ENCODE results near the gene VPS37B.

DNA sequence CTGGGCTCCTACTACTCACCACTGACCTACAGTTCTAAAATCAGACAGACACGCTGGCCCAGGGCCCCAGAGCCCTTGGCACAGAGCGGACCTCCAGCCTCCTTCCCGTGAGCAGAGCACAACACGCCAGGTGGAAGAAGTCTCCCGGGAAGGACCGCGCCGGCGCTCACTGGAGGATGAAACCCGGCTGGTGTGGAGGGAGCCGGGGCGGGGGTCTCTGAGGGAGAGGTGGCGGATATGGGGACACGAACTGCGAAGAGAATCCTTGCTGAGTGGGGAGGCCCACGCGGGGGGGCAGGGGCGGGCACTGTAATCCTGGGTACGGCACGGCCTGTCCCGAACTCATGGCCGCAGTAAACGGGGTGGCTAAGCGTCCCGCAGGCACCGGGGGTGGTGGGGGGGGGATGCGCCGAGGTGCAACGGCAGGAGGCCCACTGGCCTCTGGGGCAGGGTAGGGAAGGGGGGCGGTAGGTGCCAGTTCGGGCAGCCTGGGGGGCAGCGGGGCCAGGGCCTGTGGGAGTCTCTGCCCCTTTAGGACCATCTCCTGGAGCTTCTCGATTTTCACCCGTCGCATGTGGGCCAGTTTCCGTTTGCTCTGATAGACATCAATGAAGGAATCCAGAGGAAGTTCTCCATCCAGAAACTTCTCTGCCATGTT, 28.8 kb downstream of the VPS37B start:
- TF ChIP-seq, protein P1, sequence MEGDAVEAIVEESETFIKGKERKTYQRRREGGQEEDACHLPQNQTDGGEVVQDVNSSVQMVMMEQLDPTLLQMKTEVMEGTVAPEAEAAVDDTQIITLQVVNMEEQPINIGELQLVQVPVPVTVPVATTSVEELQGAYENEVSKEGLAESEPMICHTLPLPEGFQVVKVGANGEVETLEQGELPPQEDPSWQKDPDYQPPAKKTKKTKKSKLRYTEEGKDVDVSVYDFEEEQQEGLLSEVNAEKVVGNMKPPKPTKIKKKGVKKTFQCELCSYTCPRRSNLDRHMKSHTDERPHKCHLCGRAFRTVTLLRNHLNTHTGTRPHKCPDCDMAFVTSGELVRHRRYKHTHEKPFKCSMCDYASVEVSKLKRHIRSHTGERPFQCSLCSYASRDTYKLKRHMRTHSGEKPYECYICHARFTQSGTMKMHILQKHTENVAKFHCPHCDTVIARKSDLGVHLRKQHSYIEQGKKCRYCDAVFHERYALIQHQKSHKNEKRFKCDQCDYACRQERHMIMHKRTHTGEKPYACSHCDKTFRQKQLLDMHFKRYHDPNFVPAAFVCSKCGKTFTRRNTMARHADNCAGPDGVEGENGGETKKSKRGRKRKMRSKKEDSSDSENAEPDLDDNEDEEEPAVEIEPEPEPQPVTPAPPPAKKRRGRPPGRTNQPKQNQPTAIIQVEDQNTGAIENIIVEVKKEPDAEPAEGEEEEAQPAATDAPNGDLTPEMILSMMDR (conservative IDR thresholded peaks at IDR 0.05 in 1 of 2, IDR thresholded peaks at IDR 0.05 in 1 of 2; ENCODE audit: extremely low read depth in 1 of 2, insufficient read depth in 1 of 2, low read depth in 1 of 2, low read length in 2 of 2) = no peak
- TF ChIP-seq EZH2 (IDR thresholded peaks at IDR 0.05; ENCODE audit: borderline replicate concordance, low read length) = no peak

Data from mammary epithelial cell (primary cell).